ENCODE data around the gene SAMD4A.

Gene SAMD4A

GRCh38 chr14:54805445-54806322, 238.8 kb downstream of the SAMD4A start:
- peak; percentile 95 for TF ChIP-seq CTCF (IDR thresholded peaks at IDR 0.05; ENCODE audit: insufficient read depth, low read depth, low read length, missing control alignments)

GRCh38 chr14:54806616-54807015, 239.7 kb downstream of the SAMD4A start:
- no peak for TF ChIP-seq CTCF (IDR thresholded peaks at IDR 0.05; ENCODE audit: insufficient read depth, low read depth, low read length, missing control alignments)
- no peak overlapping the region for H3K4me3 ChIP-seq (ENCODE audit: low read length)
- no peak for DNase-seq (ENCODE audit: low read depth)

More at GRCh38 chr14:54805445-54806322, 238.8 kb downstream of the SAMD4A start:
- DNase-seq (ENCODE audit: low read depth), result peak; percentile 84
- no peak overlapping the region for H3K4me3 ChIP-seq (ENCODE audit: low read length)

- DNase-seq (ENCODE audit: low read depth), result no peak
- no peak overlapping the region for H3K4me3 ChIP-seq (ENCODE audit: low read length)
- TF ChIP-seq CTCF (IDR thresholded peaks at IDR 0.05; ENCODE audit: insufficient read depth, low read depth, low read length, missing control alignments), result no peak
Measured at GRCh38 chr14:54807428-54807827, 240.5 kb downstream of the SAMD4A start.

GRCh38 chr14:54807881-54808280, 241.0 kb downstream of the SAMD4A start:
- DNase-seq (ENCODE audit: low read depth), result no peak
- no peak for TF ChIP-seq CTCF (IDR thresholded peaks at IDR 0.05; ENCODE audit: insufficient read depth, low read depth, low read length, missing control alignments)
- no peak overlapping the region for H3K4me3 ChIP-seq (ENCODE audit: low read length)

- H3K4me3 ChIP-seq (ENCODE audit: low read length), result no peak overlapping the region
- no peak for TF ChIP-seq CTCF (IDR thresholded peaks at IDR 0.05; ENCODE audit: insufficient read depth, low read depth, low read length, missing control alignments)
- DNase-seq (ENCODE audit: low read depth), result no peak
Measured at GRCh38 chr14:54808326-54809161, 241.6 kb downstream of the SAMD4A start.

- no peak for TF ChIP-seq CTCF (IDR thresholded peaks at IDR 0.05; ENCODE audit: insufficient read depth, low read depth, low read length, missing control alignments)
Measured at GRCh38 chr14:54809767-54810166, 242.8 kb downstream of the SAMD4A start.

More at GRCh38 chr14:54809767-54810166, 242.8 kb downstream of the SAMD4A start:
- no peak overlapping the region for H3K4me3 ChIP-seq (ENCODE audit: low read length)
- DNase-seq (ENCODE audit: low read depth), result no peak
